Measurements from ENCODE around the gene MCF2L2. TPM values are rescaled to one million over a fixed set of nuclear protein-coding genes. Genes with fewer than 3 reads are reported as not detected.
"Not testable (repeated sequence)": the region's sequence is repeated elsewhere in the genome, so short reads cannot be mapped to it uniquely, and the experiment has no call there.

The MCF2L2 gene, protein sequence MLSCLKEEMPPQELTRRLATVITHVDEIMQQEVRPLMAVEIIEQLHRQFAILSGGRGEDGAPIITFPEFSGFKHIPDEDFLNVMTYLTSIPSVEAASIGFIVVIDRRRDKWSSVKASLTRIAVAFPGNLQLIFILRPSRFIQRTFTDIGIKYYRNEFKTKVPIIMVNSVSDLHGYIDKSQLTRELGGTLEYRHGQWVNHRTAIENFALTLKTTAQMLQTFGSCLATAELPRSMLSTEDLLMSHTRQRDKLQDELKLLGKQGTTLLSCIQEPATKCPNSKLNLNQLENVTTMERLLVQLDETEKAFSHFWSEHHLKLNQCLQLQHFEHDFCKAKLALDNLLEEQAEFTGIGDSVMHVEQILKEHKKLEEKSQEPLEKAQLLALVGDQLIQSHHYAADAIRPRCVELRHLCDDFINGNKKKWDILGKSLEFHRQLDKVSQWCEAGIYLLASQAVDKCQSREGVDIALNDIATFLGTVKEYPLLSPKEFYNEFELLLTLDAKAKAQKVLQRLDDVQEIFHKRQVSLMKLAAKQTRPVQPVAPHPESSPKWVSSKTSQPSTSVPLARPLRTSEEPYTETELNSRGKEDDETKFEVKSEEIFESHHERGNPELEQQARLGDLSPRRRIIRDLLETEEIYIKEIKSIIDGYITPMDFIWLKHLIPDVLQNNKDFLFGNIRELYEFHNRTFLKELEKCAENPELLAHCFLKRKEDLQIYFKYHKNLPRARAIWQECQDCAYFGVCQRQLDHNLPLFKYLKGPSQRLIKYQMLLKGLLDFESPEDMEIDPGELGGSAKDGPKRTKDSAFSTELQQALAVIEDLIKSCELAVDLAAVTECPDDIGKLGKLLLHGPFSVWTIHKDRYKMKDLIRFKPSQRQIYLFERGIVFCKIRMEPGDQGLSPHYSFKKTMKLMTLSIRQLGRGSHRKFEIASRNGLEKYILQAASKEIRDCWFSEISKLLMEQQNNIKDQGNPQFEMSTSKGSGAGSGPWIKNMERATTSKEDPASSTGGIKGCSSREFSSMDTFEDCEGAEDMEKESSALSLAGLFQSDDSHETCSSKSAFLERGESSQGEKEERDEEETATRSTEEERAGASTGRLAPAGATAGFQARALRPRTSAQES
- total RNA-seq, result 20.7 TPM
- 1 to 10 TPM; 2.1 to 4.4 (median 3.3) TPM for polyA plus RNA-seq

DNA sequence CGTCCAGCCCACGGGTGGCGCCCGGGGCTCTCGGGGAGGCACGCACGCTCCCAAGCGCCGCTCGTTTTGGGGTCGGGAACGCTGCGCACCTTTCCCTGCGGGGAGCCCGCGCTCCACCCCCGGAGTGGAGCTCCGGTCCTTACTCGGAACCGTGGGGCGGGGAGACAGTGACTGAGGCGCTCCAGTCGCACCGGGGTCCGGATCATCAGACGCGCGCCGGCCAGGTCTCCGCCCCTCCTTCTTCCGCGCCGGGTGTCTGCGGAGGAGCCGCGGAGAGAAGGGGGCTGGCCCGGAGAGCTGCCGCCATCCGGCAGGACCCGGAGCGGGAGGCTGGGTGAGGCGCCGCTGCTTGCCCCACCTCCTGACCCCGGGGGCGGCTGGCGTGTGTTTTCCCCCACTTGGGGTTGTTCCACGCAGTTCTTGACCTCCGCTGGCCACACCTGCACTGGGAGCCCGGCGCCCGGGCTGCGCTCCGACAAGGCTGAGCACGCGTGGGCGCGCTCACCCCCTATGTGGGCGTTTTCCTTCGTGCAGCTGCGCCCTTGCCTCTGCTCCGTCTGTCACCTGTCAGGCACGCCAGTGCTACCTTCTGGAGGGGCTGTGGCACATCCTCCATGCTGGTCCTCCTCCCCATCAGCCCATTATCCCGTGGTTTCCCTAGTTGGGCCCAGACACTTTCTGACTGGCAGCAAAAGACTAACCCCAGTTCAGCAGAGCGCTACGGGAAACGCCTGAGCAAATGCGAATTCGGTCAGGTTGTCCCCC is at the start of gene MCF2L2:
TSS of gene MCF2L2 (minus strand) at position 173 of the 765 bp plus-strand sequence. CDS start 642 bp downstream, outside the sequence.
- no peaks in the 10 kb centered on the region for H3K27me3 ChIP-seq (ENCODE audit: control insufficient read depth, insufficient read depth, low read length)
- no peaks in the 10 kb centered on the region for H3K27me3 Mint-ChIP-seq
- H3K4me3 ChIP-seq (ENCODE audit: low read depth, low read length), result peak within 1 kb of the TSS; percentile 83
- H3K9me3 ChIP-seq (ENCODE audit: control insufficient read depth in 2 of 2, low read length in 2 of 2), result no peaks in the 10 kb centered on the region
- no peaks in the 10 kb centered on the region for H3K9me3 Mint-ChIP-seq
- H3K36me3 ChIP-seq (ENCODE audit: control insufficient read depth, insufficient read depth, low read length), result no peaks in the 10 kb centered on the region
- peaks cover 25% of the 10 kb centered on the region for H3K4me1 ChIP-seq (ENCODE audit: control insufficient read depth, insufficient read depth, low read length, poor library complexity, severe bottlenecking)
- H3K27ac Mint-ChIP-seq, result peak within 1 kb of the TSS in 2 of 3 donors; percentile 59 to 88
- H3K4me3 Mint-ChIP-seq, result peak within 1 kb of the TSS; percentile 89 to 98 (median 93)
- peak; percentile 89 to 91 for ATAC-seq (ENCODE audit: low read depth in 2 of 2)
- H3K4me1 Mint-ChIP-seq, result peaks cover 16 to 38% (median 23%) of the 10 kb centered on the region in 4 donors
- peak within 1 kb of the TSS; percentile 53 for H3K27ac ChIP-seq (ENCODE audit: insufficient read depth, low read length, poor library complexity, severe bottlenecking)
- peak; percentile 69 to 82 (median 80) for DNase-seq
- no peaks in the 10 kb centered on the region for H3K36me3 Mint-ChIP-seq

DNA sequence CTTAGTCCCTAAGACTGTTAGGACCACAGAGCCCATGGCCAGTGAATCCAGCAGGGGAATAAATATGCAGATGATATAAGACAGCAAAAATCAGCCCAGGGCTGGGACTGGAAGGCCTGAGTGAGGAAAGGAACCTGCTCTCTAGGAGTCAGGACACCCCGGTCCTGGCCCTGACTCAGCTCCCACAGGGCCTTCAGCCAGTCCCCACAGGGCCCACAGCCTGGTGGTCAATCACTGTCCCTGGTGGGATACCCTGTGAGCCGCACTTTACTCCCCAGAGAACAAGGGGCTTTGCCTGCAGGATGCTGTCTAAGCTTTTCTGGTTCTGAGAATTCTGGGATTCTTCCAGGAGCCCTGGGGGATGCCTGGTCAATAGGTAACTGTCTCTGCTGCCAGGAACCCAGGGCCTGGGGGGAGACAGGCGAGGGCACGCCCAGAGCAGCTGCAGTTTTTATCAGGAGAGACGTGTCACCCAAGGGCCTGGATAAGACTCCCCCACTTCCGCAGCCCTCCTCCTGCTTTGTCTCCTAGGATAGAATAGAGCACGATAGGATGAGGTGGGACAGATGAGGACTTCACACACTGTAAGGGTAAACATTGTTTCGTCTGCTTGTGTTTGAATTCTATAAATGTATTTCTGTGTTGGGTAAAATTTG is 49.5 kb upstream of the MCF2L2 start:
- H3K36me3 Mint-ChIP-seq, result no peaks in the 10 kb centered on the region
- no peak overlapping the region for H3K4me3 ChIP-seq (ENCODE audit: low read depth, low read length)
- H3K4me3 Mint-ChIP-seq, result no peak overlapping the region
- ATAC-seq (ENCODE audit: low read depth in 2 of 2) (no peak), DNase-seq (no peak)
- H3K27ac ChIP-seq (ENCODE audit: insufficient read depth, low read length, poor library complexity, severe bottlenecking), result no peak overlapping the region
- peaks cover 0 to 3% (median 0%) of the 10 kb centered on the region in 4 donors for H3K4me1 Mint-ChIP-seq
- H3K27me3 ChIP-seq (ENCODE audit: control insufficient read depth, insufficient read depth, low read length), result no peaks in the 10 kb centered on the region
- H3K27me3 Mint-ChIP-seq, result peaks cover 15% of the 10 kb centered on the region
- H3K9me3 Mint-ChIP-seq, result peaks cover 0 to 1% (median 0%) of the 10 kb centered on the region in 7 donors
- no peaks in the 10 kb centered on the region for H3K36me3 ChIP-seq (ENCODE audit: control insufficient read depth, insufficient read depth, low read length)
- no peaks in the 10 kb centered on the region for H3K9me3 ChIP-seq (ENCODE audit: control insufficient read depth in 2 of 2, low read length in 2 of 2)
- H3K4me1 ChIP-seq (ENCODE audit: control insufficient read depth, insufficient read depth, low read length, poor library complexity, severe bottlenecking), result no peaks in the 10 kb centered on the region
- H3K27ac Mint-ChIP-seq, result peak overlapping the region in 1 of 3 donors; percentile 69

DNA sequence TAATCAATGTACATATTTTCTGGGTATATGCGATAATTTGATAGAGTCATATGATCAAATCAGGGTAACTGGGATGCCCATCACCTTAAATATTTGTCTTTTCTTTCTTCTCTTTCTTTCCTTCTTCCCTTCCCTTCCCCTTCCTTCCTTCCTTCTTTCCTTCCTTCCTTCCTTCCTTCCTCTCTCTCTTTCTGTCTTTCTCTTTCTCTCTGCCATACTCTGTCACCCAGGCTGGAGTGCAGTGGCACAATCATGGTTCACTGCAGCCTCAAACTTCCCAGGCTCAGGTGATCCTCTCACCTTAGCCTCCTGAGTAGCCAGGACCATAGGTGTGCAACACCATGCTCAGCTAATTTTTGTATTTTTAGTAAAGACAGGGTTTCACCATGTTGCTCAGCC is 47.3 kb upstream of the MCF2L2 start:
- H3K36me3 ChIP-seq (ENCODE audit: control insufficient read depth, insufficient read depth, low read length); H3K4me1 ChIP-seq (ENCODE audit: control insufficient read depth, insufficient read depth, low read length, poor library complexity, severe bottlenecking); H3K9me3 Mint-ChIP-seq; H3K4me3 Mint-ChIP-seq; H3K27ac ChIP-seq (ENCODE audit: insufficient read depth, low read length, poor library complexity, severe bottlenecking); H3K4me3 ChIP-seq (ENCODE audit: low read depth, low read length); H3K9me3 ChIP-seq (ENCODE audit: control insufficient read depth in 2 of 2, low read length in 2 of 2); H3K4me1 Mint-ChIP-seq; H3K27me3 ChIP-seq (ENCODE audit: control insufficient read depth, insufficient read depth, low read length); H3K36me3 Mint-ChIP-seq; ATAC-seq (ENCODE audit: low read depth in 2 of 2); DNase-seq: not testable (repeated sequence)
- peak overlapping the region in 1 of 3 donors; percentile 52 for H3K27ac Mint-ChIP-seq
- peaks cover 15% of the 10 kb centered on the region for H3K27me3 Mint-ChIP-seq

DNA sequence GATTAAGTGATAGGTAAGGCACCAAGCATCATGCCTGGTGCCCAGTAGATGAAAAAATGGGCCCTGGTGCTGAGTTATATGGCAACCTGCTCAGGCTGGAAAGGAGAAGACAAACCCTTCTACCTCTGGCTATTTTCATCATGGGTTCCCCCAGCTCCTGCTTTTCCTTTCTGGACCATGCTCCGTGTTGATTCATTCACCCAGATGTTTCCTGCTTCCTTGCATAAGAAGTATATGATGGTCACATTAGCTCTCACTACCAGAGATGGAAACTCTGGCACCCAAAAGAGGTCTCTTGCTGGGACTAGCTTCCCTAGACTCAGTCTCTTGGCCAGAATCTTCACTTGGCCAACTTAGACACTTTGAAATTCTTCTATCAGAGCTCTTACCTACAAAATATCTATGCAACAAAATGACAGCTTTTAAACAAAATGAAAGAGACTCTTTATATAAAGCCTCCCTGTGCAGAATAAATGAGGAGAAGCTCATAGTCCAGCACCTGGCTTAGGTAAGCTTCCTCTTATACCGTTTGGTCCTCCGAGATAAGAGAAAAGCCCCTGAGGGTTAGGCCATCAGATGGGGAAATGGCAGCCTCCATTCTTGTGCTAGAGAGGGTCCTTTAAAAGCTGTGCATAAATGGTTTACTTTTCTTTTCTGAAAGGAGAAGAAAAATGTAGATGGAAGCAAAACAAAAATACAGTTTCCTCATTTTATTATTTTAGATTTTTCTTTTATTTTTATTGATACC is 46.8 kb upstream of the MCF2L2 start:
- H3K27me3 Mint-ChIP-seq, result peaks cover 9% of the 10 kb centered on the region
- peaks cover 0 to 1% (median 0%) of the 10 kb centered on the region in 7 donors for H3K9me3 Mint-ChIP-seq
- DNase-seq (no peak), ATAC-seq (ENCODE audit: low read depth in 2 of 2) (no peak)
- H3K4me3 ChIP-seq (ENCODE audit: low read depth, low read length), result no peak overlapping the region
- peak overlapping the region in 1 of 3 donors; percentile 81 for H3K27ac Mint-ChIP-seq
- H3K36me3 Mint-ChIP-seq, result no peaks in the 10 kb centered on the region
- no peaks in the 10 kb centered on the region for H3K9me3 ChIP-seq (ENCODE audit: control insufficient read depth in 2 of 2, low read length in 2 of 2)
- H3K27ac ChIP-seq (ENCODE audit: insufficient read depth, low read length, poor library complexity, severe bottlenecking), result no peak overlapping the region
- H3K36me3 ChIP-seq (ENCODE audit: control insufficient read depth, insufficient read depth, low read length), result no peaks in the 10 kb centered on the region
- no peak overlapping the region for H3K4me3 Mint-ChIP-seq
- no peaks in the 10 kb centered on the region for H3K27me3 ChIP-seq (ENCODE audit: control insufficient read depth, insufficient read depth, low read length)
- H3K4me1 ChIP-seq (ENCODE audit: control insufficient read depth, insufficient read depth, low read length, poor library complexity, severe bottlenecking), result no peaks in the 10 kb centered on the region
- no peaks in the 10 kb centered on the region for H3K4me1 Mint-ChIP-seq

DNA sequence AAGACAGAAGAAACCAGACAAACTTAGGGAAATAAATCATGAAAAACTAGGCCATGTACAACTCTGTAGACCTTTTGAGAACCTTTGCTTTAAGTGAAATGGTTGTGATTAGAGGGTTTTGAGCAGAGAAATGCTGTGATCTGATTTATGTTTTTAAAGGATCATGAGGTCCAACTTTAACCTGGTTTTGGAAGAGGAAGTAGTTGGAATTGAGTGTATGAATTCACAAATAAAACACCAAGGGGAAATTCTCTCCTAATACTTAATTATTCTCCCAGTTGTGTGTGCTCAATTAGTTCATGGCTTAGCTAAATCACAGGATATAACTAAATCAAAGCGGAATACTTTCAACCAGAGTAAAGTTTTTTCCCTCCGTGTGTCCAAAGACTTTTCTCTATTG is 45.5 kb upstream of the MCF2L2 start:
- Mint-ChIP-seq H3K36me3 (no peaks in the 10 kb centered on the region), H3K27ac (no peak overlapping the region), H3K4me1 (peaks cover 5 to 7% (median 6%) of the 10 kb centered on the region in 4 donors), H3K4me3 (no peak overlapping the region), H3K9me3 (peaks cover 0 to 1% (median 0%) of the 10 kb centered on the region in 7 donors), H3K27me3 (peaks cover 14% of the 10 kb centered on the region)
- no peaks in the 10 kb centered on the region for H3K9me3 ChIP-seq (ENCODE audit: control insufficient read depth in 2 of 2, low read length in 2 of 2)
- no peak overlapping the region for H3K27ac ChIP-seq (ENCODE audit: insufficient read depth, low read length, poor library complexity, severe bottlenecking)
- no peaks in the 10 kb centered on the region for H3K27me3 ChIP-seq (ENCODE audit: control insufficient read depth, insufficient read depth, low read length)
- H3K4me3 ChIP-seq (ENCODE audit: low read depth, low read length), result no peak overlapping the region
- ATAC-seq (ENCODE audit: low read depth in 2 of 2) (no peak), DNase-seq (no peak)
- no peaks in the 10 kb centered on the region for H3K4me1 ChIP-seq (ENCODE audit: control insufficient read depth, insufficient read depth, low read length, poor library complexity, severe bottlenecking)
- no peaks in the 10 kb centered on the region for H3K36me3 ChIP-seq (ENCODE audit: control insufficient read depth, insufficient read depth, low read length)

DNA sequence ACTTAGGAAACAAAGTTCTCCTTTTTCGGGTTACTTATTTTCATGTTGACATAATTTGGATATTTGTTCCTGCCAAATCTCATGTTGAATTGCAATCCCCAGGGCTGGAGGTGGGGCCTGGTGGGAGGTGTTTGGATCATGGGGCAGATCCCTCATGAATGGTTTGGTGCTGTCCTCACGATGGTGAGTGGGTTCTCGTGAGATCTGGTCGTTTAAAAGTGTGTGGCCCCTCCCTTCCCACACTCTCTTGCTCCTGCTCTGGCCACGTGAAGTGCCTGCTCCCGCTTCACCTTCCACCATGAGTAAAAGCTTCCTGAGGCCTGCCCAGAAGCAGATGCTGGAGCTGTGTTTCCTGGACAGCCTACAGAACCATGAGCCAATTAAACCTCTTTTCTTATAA is 43.7 kb upstream of the MCF2L2 start:
- Mint-ChIP-seq H3K9me3 (peaks cover 0 to 1% (median 0%) of the 10 kb centered on the region in 7 donors), H3K36me3 (no peaks in the 10 kb centered on the region), H3K27ac (no peak overlapping the region), H3K27me3 (peaks cover 14% of the 10 kb centered on the region), H3K4me3 (no peak overlapping the region), H3K4me1 (peaks cover 5 to 7% (median 6%) of the 10 kb centered on the region in 4 donors)
- Histone ChIP-seq H3K4me1 (ENCODE audit: control insufficient read depth, insufficient read depth, low read length, poor library complexity, severe bottlenecking) (no peaks in the 10 kb centered on the region), H3K4me3 (ENCODE audit: low read depth, low read length) (no peak overlapping the region), H3K9me3 (ENCODE audit: control insufficient read depth in 2 of 2, low read length in 2 of 2) (no peaks in the 10 kb centered on the region), H3K27ac (ENCODE audit: insufficient read depth, low read length, poor library complexity, severe bottlenecking) (no peak overlapping the region), H3K27me3 (ENCODE audit: control insufficient read depth, insufficient read depth, low read length) (no peaks in the 10 kb centered on the region), H3K36me3 (ENCODE audit: control insufficient read depth, insufficient read depth, low read length) (no peaks in the 10 kb centered on the region)
- DNase-seq (no peak), ATAC-seq (ENCODE audit: low read depth in 2 of 2) (no peak)
